GM12873 (cell line): ENCODE data around the gene YOD1.

Experiments
- CTCF ChIP-seq: IDR thresholded peaks from 2 replicates; pipeline ENCODE4 v1.5.1; 2012; ENCODE audit warnings: low read depth, mild to moderate bottlenecking, moderate library complexity, low read length, control low read depth; ENCODE audit not compliant: insufficient read depth; ENCODE audit errors: missing control alignments

Gene YOD1

GRCh38 chr1:207024202-207025145 is 26.5 kb downstream of the YOD1 start:
- no peak for TF ChIP-seq CTCF

- TF ChIP-seq CTCF: no peak
These were observed 27.9 kb downstream of the YOD1 start for GRCh38 chr1:207022996-207023679.

GRCh38 chr1:207021876-207022596 is 29.0 kb downstream of the YOD1 start:
- TF ChIP-seq CTCF: no peak

GRCh38 chr1:207021139-207021861 is 29.7 kb downstream of the YOD1 start:
- TF ChIP-seq CTCF: no peak

- TF ChIP-seq CTCF: no peak
These were observed 30.3 kb downstream of the YOD1 start for GRCh38 chr1:207020709-207021107.

GRCh38 chr1:207020065-207020708 is 30.8 kb downstream of the YOD1 start:
- no peak for TF ChIP-seq CTCF
